GM19035 (cell line): Measurements from ENCODE around the gene GPR148.

Source experiments
- ATAC-seq: cut with Tn5 transposase; IDR thresholded peaks from one replicate; pipeline ENCODE4 v1.9.1; 2021; ENCODE audit not compliant: unreplicated experiment

Gene GPR148

DNA sequence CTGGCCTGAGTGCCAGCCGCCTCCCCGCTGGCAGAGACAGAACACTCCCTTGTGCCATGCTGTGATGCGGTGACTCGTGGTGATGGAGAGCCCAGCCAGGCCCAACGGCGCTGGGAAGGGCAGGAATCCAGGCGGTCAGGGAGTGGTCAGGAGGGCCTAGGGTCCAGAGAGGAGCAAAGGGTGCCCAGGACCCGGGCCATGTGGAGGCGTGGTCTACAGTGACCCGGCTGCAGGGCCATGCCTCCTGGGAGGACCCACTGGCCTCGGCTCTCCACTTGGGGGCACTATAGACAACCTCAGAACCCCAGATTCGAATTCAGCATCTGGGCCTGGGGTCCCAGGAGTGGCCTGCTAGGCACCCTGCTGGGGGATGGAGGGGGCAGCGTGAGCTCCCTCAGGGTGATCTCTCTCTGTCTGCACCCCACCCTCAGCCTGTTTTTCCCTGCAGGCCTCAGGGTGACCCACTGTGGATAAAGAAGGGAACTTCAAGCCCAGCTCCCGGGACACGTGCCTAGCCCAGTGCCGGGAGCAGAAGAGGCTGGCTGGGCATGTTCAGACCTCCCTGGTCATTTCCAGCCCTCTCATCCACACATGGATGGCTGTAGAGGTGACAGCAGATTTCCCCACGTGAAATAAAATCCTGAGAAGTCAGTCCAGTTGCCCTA, 39.5 kb downstream of the GPR148 start:
- no peak for ATAC-seq

DNA sequence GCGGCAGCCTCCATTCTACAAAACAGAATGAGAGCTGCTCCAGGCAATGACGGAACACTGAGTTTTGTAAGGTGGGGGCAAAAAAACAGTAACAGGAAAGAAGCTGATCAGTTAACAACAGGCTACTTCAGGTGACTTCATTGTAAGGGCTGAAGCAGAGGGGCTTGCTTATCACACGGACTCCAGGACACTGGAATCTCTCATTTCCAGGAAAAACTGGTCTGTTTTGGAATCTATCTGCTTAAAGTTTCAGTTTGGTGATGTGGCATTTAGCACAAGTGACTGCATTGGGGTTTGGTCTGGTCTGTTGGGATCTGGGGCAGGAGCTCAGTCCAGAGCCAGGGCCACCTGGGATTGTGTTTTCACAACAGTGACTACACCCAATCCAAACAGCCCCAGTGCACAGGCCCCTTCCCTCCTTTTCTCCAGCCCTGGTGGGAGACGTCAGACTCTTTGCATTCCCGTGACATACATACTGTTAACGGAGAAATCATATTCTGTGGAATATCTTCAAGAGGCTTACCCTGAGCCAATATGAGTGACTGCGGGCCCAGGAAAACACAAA, 40.6 kb downstream of the GPR148 start:
- ATAC-seq = no peak

- ATAC-seq = no peak
These were observed 47.7 kb downstream of the GPR148 start for GRCh38 chr2:130776550-130776949.

GRCh38 chr2:130778781-130779180, 49.9 kb downstream of the GPR148 start:
- no peak for ATAC-seq
